Liver (tissue), 9 donors: ENCODE results near the gene HNRNPL. TPM values are rescaled to one million over a fixed set of nuclear protein-coding genes. Genes with fewer than 3 reads are reported as not detected.

ENCODE experiments used
- DNase-seq: peaks from one replicate; pipeline ENCODE4 v3.0.0-alpha.2; 2017; ENCODE audit warnings: low spot score
- H3K27ac ChIP-seq, 2 donors: one replicate each; pipeline ENCODE4 v1.7.0; 2013; ENCODE audit warnings: inconsistent platforms in 2 of 2, low read length in 2 of 2, control low read depth in 1 of 2, low read depth in 1 of 2, mild to moderate bottlenecking in 1 of 2
- H3K27me3 ChIP-seq, 4 donors: one replicate each; pipeline versions ENCODE4 v1.6.1 to v1.7.0; 2013; ENCODE audit warnings: low read length in 3 of 4, inconsistent platforms in 1 of 4, mild to moderate bottlenecking in 1 of 4, moderate library complexity in 1 of 4; ENCODE audit not compliant: control insufficient read depth in 4 of 4, insufficient read depth in 4 of 4
- H3K36me3 ChIP-seq, 4 donors: one replicate each; pipeline versions ENCODE4 v1.6.1 to v1.7.0; 2013; ENCODE audit warnings: low read length in 3 of 4, mild to moderate bottlenecking in 3 of 4, low read depth in 1 of 4, moderate library complexity in 1 of 4; ENCODE audit not compliant: control insufficient read depth in 4 of 4, insufficient read depth in 3 of 4
- H3K4me1 ChIP-seq, 4 donors: one replicate each; pipeline versions ENCODE4 v1.6.1 to v1.7.0; 2013; ENCODE audit warnings: low read length in 3 of 4, mild to moderate bottlenecking in 3 of 4, moderate library complexity in 1 of 4; ENCODE audit not compliant: control insufficient read depth in 4 of 4, insufficient read depth in 4 of 4
- H3K4me3 ChIP-seq, 3 donors: one replicate each; pipeline versions ENCODE4 v1.6.1 to v1.7.0; 2013; ENCODE audit warnings: low read length in 3 of 3, control low read depth in 1 of 3, low read depth in 1 of 3, mild to moderate bottlenecking in 1 of 3
- H3K9ac ChIP-seq, 2 donors: one replicate each; pipeline ENCODE4 v1.7.0; 2013; ENCODE audit warnings: low read length in 2 of 2, mild to moderate bottlenecking in 2 of 2, moderate library complexity in 2 of 2, control low read depth in 1 of 2, low read depth in 1 of 2
- H3K9me3 ChIP-seq, 4 donors: one replicate each; pipeline versions ENCODE4 v1.6.1 to v1.7.0; 2013; ENCODE audit warnings: low read length in 3 of 4; ENCODE audit not compliant: control insufficient read depth in 4 of 4
- EGR1 ChIP-seq, 2 donors: IDR thresholded peaks; 2 replicates each; pipeline ENCODE4 v1.6.1; 2016 to 2018; ENCODE audit warnings: antibody characterized with exemption in 2 of 2, low read depth in 2 of 2
- JUND ChIP-seq, 2 donors: IDR thresholded peaks; 2 replicates each; pipeline ENCODE4 v1.6.1; 2016; ENCODE audit warnings: antibody characterized with exemption in 2 of 2
- MAX ChIP-seq: IDR thresholded peaks from 2 replicates; pipeline ENCODE4 v1.6.1; 2016; ENCODE audit warnings: antibody characterized with exemption
- NR2F2 ChIP-seq: IDR thresholded peaks from 2 replicates; pipeline ENCODE4 v1.6.1; 2016; ENCODE audit warnings: antibody characterized with exemption
- RAD21 ChIP-seq, 2 donors: IDR thresholded peaks; 2 replicates each; pipeline ENCODE4 v1.6.1; 2016; ENCODE audit warnings: antibody characterized with exemption in 2 of 2, mild to moderate bottlenecking in 2 of 2
- REST ChIP-seq: IDR thresholded peaks from 2 replicates; pipeline ENCODE4 v1.6.1; 2016; ENCODE audit warnings: antibody characterized with exemption, mild to moderate bottlenecking
- RXRA ChIP-seq, 2 donors: IDR thresholded peaks; 2 replicates each; pipeline ENCODE4 v1.6.1; 2017 to 2018; ENCODE audit warnings: antibody characterized with exemption in 2 of 2, mild to moderate bottlenecking in 1 of 2
- SP1 ChIP-seq: IDR thresholded peaks from 2 replicates; pipeline ENCODE4 v1.6.1; 2018; ENCODE audit warnings: antibody characterized with exemption, mild to moderate bottlenecking
- TAF1 ChIP-seq: conservative IDR thresholded peaks from 2 replicates; pipeline ENCODE4 v1.6.1; 2016; ENCODE audit warnings: antibody characterized with exemption, mild to moderate bottlenecking
- ZBTB33 ChIP-seq: IDR thresholded peaks from 2 replicates; pipeline ENCODE4 v1.6.1; 2016; ENCODE audit warnings: antibody characterized with exemption
- WGBS: extraction: QIAGEN DNeasy Blood & Tissue Kit; methylation state at CpG from one replicate; pipeline ENCODE4 v1.1.7; 2013; 5-methylcytosine and 5-hydroxymethylcytosine counted together
- polyA plus RNA-seq, 2 donors: library from polyadenylated mRNA; stranded (reverse) in 1 of 2; unstranded in 1 of 2; fragments of 200-250 nt in 1 of 2; fragments of >200 nt in 1 of 2; fragmentation: Nextera tagmentation in 1 of 2; extraction: Ambion mirVana in 1 of 2; gene quantifications; one replicate each; pipeline versions ENCODE4 v1.2.1 to v1.2.3, GENCODE V29; 2013 to 2015
- total RNA-seq, 2 donors: library from RNA; depleted of rRNA; stranded (reverse); fragments of >200 nt; gene quantifications; one replicate each; pipeline ENCODE4 v1.2.3, GENCODE V29; 2014
- TF ChIP-seq, protein P1 (sequence below): fragments of 150-350 bp; IDR thresholded peaks from 2 replicates; pipeline ENCODE4 v1.5.1; 2017; ENCODE audit warnings: improper control_type of control experiment, low read depth, low read length; ENCODE audit not compliant: missing input control
- donor health status: healthy.
- donor health status: healthy.
- donor health status: healthy.
- donor health status: healthy.
- donor health status: healthy.

Gene HNRNPL
- total and polyA plus RNA-seq, 4 donors: 50.4 to 166 (median 95.6) TPM

- H3K27ac ChIP-seq: peak overlapping the region; percentile 79 to 83
- no peaks in the 10 kb centered on the region for H3K9me3 ChIP-seq
- H3K4me3 ChIP-seq: peak overlapping the region; percentile 67 to 88 (median 86)
- H3K27me3 ChIP-seq: no peaks in the 10 kb centered on the region
- no peak for TF ChIP-seq MAX
- TF ChIP-seq NR2F2: no peak
- no peak for TF ChIP-seq ZBTB33
- TF ChIP-seq, protein P1, sequence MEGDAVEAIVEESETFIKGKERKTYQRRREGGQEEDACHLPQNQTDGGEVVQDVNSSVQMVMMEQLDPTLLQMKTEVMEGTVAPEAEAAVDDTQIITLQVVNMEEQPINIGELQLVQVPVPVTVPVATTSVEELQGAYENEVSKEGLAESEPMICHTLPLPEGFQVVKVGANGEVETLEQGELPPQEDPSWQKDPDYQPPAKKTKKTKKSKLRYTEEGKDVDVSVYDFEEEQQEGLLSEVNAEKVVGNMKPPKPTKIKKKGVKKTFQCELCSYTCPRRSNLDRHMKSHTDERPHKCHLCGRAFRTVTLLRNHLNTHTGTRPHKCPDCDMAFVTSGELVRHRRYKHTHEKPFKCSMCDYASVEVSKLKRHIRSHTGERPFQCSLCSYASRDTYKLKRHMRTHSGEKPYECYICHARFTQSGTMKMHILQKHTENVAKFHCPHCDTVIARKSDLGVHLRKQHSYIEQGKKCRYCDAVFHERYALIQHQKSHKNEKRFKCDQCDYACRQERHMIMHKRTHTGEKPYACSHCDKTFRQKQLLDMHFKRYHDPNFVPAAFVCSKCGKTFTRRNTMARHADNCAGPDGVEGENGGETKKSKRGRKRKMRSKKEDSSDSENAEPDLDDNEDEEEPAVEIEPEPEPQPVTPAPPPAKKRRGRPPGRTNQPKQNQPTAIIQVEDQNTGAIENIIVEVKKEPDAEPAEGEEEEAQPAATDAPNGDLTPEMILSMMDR: no peak
- TF ChIP-seq SP1: no peak
- TF ChIP-seq RXRA (IDR thresholded peaks at IDR 0.05): no peak
- no peak for TF ChIP-seq RAD21 (IDR thresholded peaks at IDR 0.05)
- H3K36me3 ChIP-seq: no peaks in the 10 kb centered on the region
- H3K9ac ChIP-seq: peak overlapping the region; percentile 77 to 91
- H3K4me1 ChIP-seq: peaks cover 4 to 33% (median 15%) of the 10 kb centered on the region in 4 donors
- DNase-seq: no peak
- WGBS: 10% methylated on average over 25 of the region's 25 CpGs
Observed at GRCh38 chr19:38898788-38899446, 49.1 kb upstream of the HNRNPL start.

DNA sequence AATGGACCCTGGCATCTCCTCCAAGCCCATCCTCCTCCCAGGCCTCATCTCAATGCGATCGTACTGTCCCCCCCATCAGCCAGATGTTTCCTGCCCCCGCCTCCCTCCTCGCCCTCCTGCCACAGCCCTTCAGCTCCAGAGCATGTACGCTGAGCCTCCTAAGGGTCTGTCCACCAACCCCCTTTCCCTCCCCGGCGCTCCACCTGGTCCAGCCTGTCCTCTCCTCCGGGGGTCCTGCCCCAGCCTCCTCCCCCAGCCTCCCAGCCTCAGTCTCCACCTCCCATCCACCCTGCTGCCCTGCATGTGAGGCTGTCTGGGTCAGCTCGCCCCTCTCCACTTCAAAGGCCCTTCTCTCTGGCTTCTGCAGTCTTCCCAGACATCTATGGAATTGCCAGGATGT, 45.2 kb upstream of the HNRNPL start:
- no peak for DNase-seq
- Histone ChIP-seq H3K9me3 (no peaks in the 10 kb centered on the region), H3K9ac (no peak overlapping the region), H3K4me1 (peaks cover 4 to 16% (median 10%) of the 10 kb centered on the region in 4 donors), H3K27ac (no peak overlapping the region), H3K27me3 (no peaks in the 10 kb centered on the region), H3K4me3 (no peak overlapping the region), H3K36me3 (peaks cover 0 to 6% (median 4%) of the 10 kb centered on the region in 4 donors)
- TF ChIP-seq TAF1: no peak
- TF ChIP-seq EGR1 (IDR thresholded peaks at IDR 0.05; ENCODE audit: low read depth in 2 of 2): no peak
- TF ChIP-seq JUND (IDR thresholded peaks at IDR 0.05): no peak
- TF ChIP-seq RXRA (IDR thresholded peaks at IDR 0.05): no peak
- no peak for TF ChIP-seq REST
- 74% methylated on average over 9 of the region's 9 CpGs for WGBS
